K562 (cell line): Measurements from ENCODE around the gene CBFA2T2. TPM values are rescaled to one million over a fixed set of nuclear protein-coding genes. Genes with fewer than 3 reads are reported as not detected.

Source experiments
- CHD1 ChIP-seq: fragments of 200-600 bp; sonication (generic); IDR thresholded peaks from one replicate; pipeline ENCODE4 v1.6.1; 2012; ENCODE audit warnings: mild to moderate bottlenecking, moderate library complexity, low read length, inconsistent platforms
- CTCF ChIP-seq, 3 experiments: IDR thresholded peaks in 2 of 3; conservative IDR thresholded peaks in 1 of 3; 2 replicates each; pipeline ENCODE4 v1.5.1; 2011 to 2012; ENCODE audit warnings: low read length in 3 of 3, mild to moderate bottlenecking in 3 of 3, control low read depth in 2 of 3, improper control_type of control experiment in 1 of 3, inconsistent platforms in 1 of 3, low read depth in 1 of 3, mixed read lengths in 1 of 3, moderate library complexity in 1 of 3; ENCODE audit not compliant: insufficient read depth in 2 of 3
- EHMT2 ChIP-seq: fragments of 450-650 bp; IDR thresholded peaks from 2 replicates; pipeline ENCODE4 v1.6.1; 2018; ENCODE audit warnings: antibody characterized with exemption
- HEY1 ChIP-seq: fragments of 250-450 bp; sonication (Bioruptor Pico); IDR thresholded peaks from 2 replicates; pipeline ENCODE4 v1.5.0; 2020; ENCODE audit warnings: mild to moderate bottlenecking, moderate library complexity, borderline replicate concordance
- HLTF ChIP-seq: fragments of 450-650 bp; IDR thresholded peaks from 2 replicates; pipeline ENCODE4 v1.6.1; 2016
- HNRNPLL ChIP-seq: fragments of 200-400 bp; formaldehyde crosslinking; IDR thresholded peaks from 2 replicates; pipeline ENCODE4 v1.6.1; 2017; ENCODE audit warnings: low read length, low read depth, mild to moderate bottlenecking; ENCODE audit not compliant: poor library complexity, severe bottlenecking
- MBD2 ChIP-seq: sonication (generic); IDR thresholded peaks from 2 replicates; pipeline ENCODE4 v1.6.1; 2016; ENCODE audit warnings: low read depth, borderline replicate concordance
- SAFB2 ChIP-seq: fragments of 200-400 bp; formaldehyde crosslinking; IDR thresholded peaks from 2 replicates; pipeline ENCODE4 v1.6.1; 2018; ENCODE audit warnings: borderline replicate concordance, low read length, low read depth, moderate library complexity; ENCODE audit not compliant: severe bottlenecking
- SRSF3 ChIP-seq: fragments of 200-400 bp; formaldehyde crosslinking; IDR thresholded peaks from 2 replicates; pipeline ENCODE4 v1.6.1; 2016; ENCODE audit warnings: mild to moderate bottlenecking, low read length, moderate library complexity; ENCODE audit not compliant: insufficient read depth
- USF1 ChIP-seq: sonication (generic); formaldehyde crosslinking; IDR thresholded peaks from 2 replicates; pipeline ENCODE4 v1.9.0; 2022; ENCODE audit warnings: mild to moderate bottlenecking, missing genetic modification reagents
- ZFP36 ChIP-seq: fragments of 150-350 bp; IDR thresholded peaks from 2 replicates; pipeline ENCODE4 v1.6.1; 2018; ENCODE audit warnings: low read length, low read depth; ENCODE audit not compliant: partially characterized antibody
- ZNF780A ChIP-seq: fragments of 250-450 bp; sonication (Bioruptor Pico); IDR thresholded peaks from 2 replicates; pipeline ENCODE4 v1.5.0; 2021; ENCODE audit warnings: mild to moderate bottlenecking
- polyA plus RNA-seq, 8 experiments: library from polyadenylated mRNA; depleted of rRNA in 4 of 8; stranded (reverse) in 5 of 8; unstranded in 3 of 8; fragments of >200 nt; fragmentation: Nextera tagmentation in 2 of 8; fragmentation: Illumina TruSeq in 1 of 8; extraction: Ambion mirVana in 2 of 8; extraction: Trizol in 1 of 8; gene quantifications; 2 replicates each; pipeline versions ENCODE4 v1.2.1 to v1.2.3, GENCODE V29; 2011 to 2014; ENCODE audit warnings: inconsistent platforms in 1 of 8, missing spikeins in 1 of 8
- total RNA-seq, 7 experiments: library from RNA; depleted of rRNA in 6 of 7; stranded (reverse); fragments of >200 nt in 6 of 7; fragmentation: Illumina TruSeq in 2 of 7; extraction: Trizol in 2 of 7; gene quantifications; 2 replicates each; pipeline versions ENCODE4 v1.2.1 to v1.2.3, GENCODE V29; 2011 to 2021; ENCODE audit warnings: low replicate concordance in 1 of 7
- TF ChIP-seq, protein P1 (sequence below): fragments of 450-650 bp; IDR thresholded peaks from 2 replicates; pipeline ENCODE4 v1.6.1; 2016; ENCODE audit warnings: antibody characterized with exemption
- TF ChIP-seq, protein P2 (sequence below), 2 experiments: fragments of 450-650 bp in 1 of 2; sonication (generic) in 1 of 2; formaldehyde crosslinking in 1 of 2; IDR thresholded peaks; 2 replicates each; pipeline versions ENCODE4 v1.7.1 to v1.9.0; 2016 to 2022; ENCODE audit warnings: inconsistent platforms in 1 of 2, mild to moderate bottlenecking in 1 of 2, missing genetic modification reagents in 1 of 2

CBFA2T2 gene
- total and polyA plus RNA-seq, 9 of the 15 experiments (the other 6 are each of a cell fraction or from before 2014, with no cell fraction given) = 0.27 to 9.6 (median 5.8) TPM

DNA sequence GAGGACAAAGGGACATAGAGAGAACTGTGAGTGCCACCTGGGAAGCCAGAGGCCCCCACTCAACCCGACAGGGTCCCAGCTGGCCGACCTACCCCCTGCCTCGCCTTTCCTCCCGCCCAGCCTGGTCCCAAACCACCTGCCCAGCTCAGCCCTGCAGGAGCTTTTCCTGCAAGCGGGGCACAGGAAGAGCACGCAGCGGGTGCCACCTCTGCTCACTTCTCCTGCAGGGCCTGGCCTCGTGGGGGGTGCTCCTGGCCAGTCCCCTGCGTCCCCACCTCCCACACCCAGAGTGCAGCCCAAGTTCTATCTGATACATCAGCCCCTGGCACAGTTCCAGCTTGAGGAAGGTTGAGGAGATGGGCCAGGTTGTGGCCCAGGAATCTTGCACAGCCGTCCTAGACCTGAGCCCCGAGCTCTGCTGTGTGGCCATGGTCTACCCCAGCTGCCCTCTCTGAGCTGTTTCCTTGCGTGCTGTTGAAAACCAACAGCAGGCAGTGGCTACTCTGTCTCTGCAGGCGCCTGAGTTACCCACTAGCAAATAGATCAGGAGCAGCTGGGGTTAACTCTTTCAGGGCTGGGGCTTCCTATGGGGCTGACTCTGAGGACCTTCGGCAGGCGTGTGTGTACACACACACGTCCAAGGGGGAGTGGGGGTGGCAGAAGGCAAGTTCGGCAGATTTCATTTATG, 182.7 kb downstream of the CBFA2T2 start (continued):
- TF ChIP-seq CHD1 = no peak
- TF ChIP-seq ZFP36 = peak; percentile 85
- no peak for TF ChIP-seq SAFB2
- TF ChIP-seq, protein P1, sequence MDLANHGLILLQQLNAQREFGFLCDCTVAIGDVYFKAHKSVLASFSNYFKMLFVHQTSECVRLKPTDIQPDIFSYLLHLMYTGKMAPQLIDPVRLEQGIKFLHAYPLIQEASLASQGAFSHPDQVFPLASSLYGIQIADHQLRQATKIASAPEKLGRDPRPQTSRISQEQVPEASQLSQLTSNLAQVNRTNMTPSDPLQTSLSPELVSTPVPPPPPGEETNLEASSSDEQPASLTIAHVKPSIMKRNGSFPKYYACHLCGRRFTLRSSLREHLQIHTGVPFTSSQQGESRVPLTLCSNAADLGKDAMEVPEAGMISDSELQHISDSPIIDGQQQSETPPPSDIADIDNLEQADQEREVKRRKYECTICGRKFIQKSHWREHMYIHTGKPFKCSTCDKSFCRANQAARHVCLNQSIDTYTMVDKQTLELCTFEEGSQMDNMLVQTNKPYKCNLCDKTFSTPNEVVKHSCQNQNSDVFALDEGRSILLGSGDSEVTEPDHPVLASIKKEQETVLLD = no peak
- no peak for TF ChIP-seq HNRNPLL
- TF ChIP-seq MBD2 = no peak
- TF ChIP-seq HLTF = no peak
- TF ChIP-seq SRSF3 = no peak
- TF ChIP-seq HEY1 = no peak
- TF ChIP-seq CTCF (IDR thresholded peaks at IDR 0.05 in 2 of 3, conservative IDR thresholded peaks at IDR 0.05 in 1 of 3; ENCODE audit: insufficient read depth in 2 of 3, low read depth in 1 of 3, low read length in 3 of 3) = 0 out of 6 replicates have a peak, but pooled peaks of 1 of the 3 experiments have one; percentile 2
- no peak for TF ChIP-seq USF1 (CRISPR knock-in tag)
- no peak for TF ChIP-seq ZNF780A (CRISPR knock-in tag)
- TF ChIP-seq, protein P2, sequence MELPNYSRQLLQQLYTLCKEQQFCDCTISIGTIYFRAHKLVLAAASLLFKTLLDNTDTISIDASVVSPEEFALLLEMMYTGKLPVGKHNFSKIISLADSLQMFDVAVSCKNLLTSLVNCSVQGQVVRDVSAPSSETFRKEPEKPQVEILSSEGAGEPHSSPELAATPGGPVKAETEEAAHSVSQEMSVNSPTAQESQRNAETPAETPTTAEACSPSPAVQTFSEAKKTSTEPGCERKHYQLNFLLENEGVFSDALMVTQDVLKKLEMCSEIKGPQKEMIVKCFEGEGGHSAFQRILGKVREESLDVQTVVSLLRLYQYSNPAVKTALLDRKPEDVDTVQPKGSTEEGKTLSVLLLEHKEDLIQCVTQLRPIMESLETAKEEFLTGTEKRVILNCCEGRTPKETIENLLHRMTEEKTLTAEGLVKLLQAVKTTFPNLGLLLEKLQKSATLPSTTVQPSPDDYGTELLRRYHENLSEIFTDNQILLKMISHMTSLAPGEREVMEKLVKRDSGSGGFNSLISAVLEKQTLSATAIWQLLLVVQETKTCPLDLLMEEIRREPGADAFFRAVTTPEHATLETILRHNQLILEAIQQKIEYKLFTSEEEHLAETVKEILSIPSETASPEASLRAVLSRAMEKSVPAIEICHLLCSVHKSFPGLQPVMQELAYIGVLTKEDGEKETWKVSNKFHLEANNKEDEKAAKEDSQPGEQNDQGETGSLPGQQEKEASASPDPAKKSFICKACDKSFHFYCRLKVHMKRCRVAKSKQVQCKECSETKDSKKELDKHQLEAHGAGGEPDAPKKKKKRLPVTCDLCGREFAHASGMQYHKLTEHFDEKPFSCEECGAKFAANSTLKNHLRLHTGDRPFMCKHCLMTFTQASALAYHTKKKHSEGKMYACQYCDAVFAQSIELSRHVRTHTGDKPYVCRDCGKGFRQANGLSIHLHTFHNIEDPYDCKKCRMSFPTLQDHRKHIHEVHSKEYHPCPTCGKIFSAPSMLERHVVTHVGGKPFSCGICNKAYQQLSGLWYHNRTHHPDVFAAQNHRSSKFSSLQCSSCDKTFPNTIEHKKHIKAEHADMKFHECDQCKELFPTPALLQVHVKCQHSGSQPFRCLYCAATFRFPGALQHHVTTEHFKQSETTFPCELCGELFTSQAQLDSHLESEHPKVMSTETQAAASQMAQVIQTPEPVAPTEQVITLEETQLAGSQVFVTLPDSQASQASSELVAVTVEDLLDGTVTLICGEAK (IDR thresholded peaks at IDR 0.05) = no peak
- TF ChIP-seq, protein P2 (CRISPR knock-in tag; IDR thresholded peaks at IDR 0.05) = no peak
- no peak for TF ChIP-seq EHMT2
